COR-L47 (cell line): ENCODE results near the gene CAMKK2.

ENCODE experiments used
- DNase-seq: peaks from one replicate; lab custom pipeline; 2025; lab: John Stamatoyannopoulos, UW

Gene CAMKK2

GRCh38 chr12:121191151-121191550, 105.4 kb downstream of the CAMKK2 start:
- no peak for DNase-seq

GRCh38 chr12:121190523-121191031, 105.9 kb downstream of the CAMKK2 start:
- no peak for DNase-seq

GRCh38 chr12:121189619-121190155, 106.8 kb downstream of the CAMKK2 start:
- no peak for DNase-seq

- DNase-seq: no peak
Measured at GRCh38 chr12:121189131-121189530, 107.4 kb downstream of the CAMKK2 start.

- no peak for DNase-seq
Measured at GRCh38 chr12:121188227-121188626, 108.3 kb downstream of the CAMKK2 start.
